Stimulated activated CD4-positive, alpha-beta T cell treated with anti-CD3 and anti-CD28 coated beads, Interleukin-15, amount 100 ng/mL, for 1 hour (primary cell): Measurements from ENCODE around the gene ZNF79.

ENCODE experiments used
- DNase-seq, 2 donors: peaks; one replicate each; pipeline ENCODE4 v3.0.0-alpha.2; 2020; ENCODE audit warnings: low read depth in 1 of 2, low spot score in 1 of 2

ZNF79 gene

DNA sequence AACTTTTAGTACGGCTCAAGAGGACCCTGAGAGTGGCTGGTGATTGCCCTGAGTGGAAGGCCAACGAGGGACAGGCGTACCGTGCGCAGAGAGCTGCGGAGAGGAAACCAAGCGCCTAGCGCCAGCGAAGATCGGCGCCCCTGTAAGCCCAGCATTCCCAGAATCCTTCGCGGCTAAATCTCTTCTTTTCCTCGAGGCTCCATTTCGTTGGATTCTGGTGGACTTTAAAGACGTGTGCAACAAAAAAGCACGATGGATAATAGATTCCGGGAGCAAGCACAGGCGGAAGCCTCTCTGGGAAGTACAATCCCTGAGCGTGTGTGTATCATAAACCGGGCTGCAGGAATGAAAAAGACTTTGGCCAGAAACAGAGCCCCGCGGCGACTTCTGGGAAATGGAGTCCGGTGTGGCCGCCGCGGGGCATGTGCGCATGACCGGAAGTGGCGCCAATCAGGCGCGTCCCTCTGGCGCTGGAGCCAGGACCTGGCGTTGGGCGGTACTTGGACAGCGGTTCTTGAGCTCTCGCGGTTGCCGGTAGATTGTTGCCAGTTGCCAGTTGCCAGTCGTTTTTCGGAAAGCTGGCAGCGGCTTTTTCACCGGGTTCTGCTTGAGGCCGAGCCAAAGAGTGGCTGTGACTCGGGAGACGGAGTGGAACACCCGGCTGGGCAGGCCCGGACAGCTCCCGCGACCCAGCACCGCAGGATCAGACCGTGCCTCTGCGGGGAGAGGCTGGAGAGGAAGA is at the start of gene ZNF79:
Gene ZNF79 (plus strand): TSS at position 449 of the 742 bp plus-strand sequence. CDS start 406 bp downstream, outside the sequence.
- peak; percentile 77 to 87 for DNase-seq

DNA sequence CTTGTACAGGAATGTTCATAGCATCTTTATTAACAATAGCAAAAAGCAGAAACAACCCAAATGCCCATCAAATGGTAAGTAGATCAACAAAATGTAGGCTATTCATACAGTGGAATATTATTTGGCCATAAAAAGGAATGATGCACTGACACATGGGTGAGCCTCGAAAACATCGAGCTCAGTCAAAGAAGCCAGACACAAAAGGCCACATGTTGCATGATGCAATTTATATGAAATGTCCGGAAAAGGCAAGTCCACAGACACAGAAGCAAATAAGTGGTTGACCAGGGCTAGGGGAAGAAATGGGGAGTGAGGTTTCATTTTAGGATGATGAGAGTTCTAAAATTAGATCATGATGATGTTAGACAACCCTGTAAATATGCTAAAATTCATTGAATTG is 43.7 kb upstream of the ZNF79 start:
- no peak for DNase-seq

GRCh38 chr9:127382541-127382940 is 41.6 kb upstream of the ZNF79 start:
- no peak for DNase-seq

GRCh38 chr9:127384016-127384730 is 40.0 kb upstream of the ZNF79 start:
- DNase-seq, result no peak

- DNase-seq, result no peak
Observed at GRCh38 chr9:127384901-127385300, 39.3 kb upstream of the ZNF79 start.

- no peak for DNase-seq
Observed at GRCh38 chr9:127386249-127386648, 37.9 kb upstream of the ZNF79 start.

- no peak for DNase-seq
Observed at GRCh38 chr9:127386981-127387380, 37.2 kb upstream of the ZNF79 start.

- peak; percentile 56 to 68 for DNase-seq
Observed at GRCh38 chr9:127388037-127388855, 35.9 kb upstream of the ZNF79 start.

DNA sequence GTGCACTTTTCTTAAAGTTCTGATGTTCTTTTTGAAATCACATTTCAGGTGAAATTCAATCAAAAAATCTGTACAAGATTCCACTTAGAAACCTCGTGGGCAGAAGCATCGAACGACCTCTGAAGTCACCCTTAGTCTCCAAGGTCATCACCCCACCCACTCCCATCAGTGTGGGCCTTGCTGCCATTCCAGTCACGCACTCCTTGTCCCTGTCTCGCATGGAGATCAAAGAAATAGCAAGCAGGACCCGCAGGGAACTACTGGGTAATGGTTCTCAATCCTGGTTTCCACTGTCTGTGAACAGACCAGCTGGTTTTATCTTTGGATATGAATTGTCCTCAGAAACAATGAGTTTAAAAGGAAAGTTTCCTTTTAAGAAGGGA is 35.3 kb upstream of the ZNF79 start:
- no peak for DNase-seq

- no peak for DNase-seq
Observed at GRCh38 chr9:127389381-127390247, 34.6 kb upstream of the ZNF79 start.

DNA sequence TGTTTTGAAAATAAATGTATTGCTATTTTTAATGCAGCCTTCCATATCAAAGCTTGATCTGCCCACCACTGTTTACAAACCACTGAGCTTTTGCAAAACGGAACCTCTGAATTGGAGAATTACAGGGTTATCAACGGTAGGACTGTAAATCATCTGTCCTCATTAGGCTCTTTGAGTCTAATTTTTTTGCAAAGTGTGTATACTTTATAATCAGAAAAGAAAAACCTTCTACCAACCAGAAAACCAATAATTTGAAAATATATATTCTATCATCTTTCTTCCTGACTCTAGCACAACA is 34.0 kb upstream of the ZNF79 start:
- no peak for DNase-seq

GRCh38 chr9:127390563-127390962 is 33.6 kb upstream of the ZNF79 start:
- DNase-seq, result no peak

DNA sequence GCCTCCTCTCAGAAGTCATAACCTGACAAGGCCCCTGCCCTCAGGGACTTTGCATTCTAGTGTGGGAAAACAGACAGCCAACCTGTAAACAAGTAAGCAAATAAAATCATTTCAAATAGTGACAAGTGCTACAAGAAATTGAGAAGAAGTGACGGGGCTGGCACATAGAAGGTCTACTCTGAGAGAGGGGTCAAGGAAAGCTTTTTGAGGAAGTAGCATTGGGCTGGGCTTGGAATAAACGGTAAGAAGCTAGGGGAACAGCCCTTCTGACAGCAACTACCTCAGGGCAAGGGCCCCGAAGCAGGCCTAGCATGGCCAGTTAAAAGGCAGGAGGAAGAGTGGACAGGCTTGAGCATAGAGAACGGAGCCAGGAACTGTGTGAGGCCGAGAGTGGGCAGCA is 32.0 kb upstream of the ZNF79 start:
- no peak for DNase-seq

GRCh38 chr9:127392976-127393375 is 31.2 kb upstream of the ZNF79 start:
- DNase-seq, result no peak

DNA sequence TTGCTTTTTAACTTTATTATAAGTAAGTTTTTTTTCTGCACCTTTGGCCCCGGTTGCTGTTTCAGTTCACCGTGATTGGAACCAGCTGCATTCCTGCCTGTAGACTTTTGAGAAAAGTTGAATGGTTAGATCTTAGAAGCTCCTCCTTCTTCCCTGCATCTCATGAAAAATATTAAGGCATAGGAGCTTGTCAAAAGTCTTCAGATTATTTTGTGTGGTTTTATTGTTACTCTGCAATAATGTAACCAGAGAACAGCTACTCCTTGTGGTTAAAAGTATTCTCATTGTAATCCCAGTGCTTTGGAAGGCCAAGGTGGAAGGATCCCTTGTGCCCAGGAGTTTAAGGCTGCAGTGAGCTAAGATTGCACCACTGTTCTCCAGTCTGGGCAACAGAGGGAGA is 30.5 kb upstream of the ZNF79 start:
- DNase-seq, result no peak

- DNase-seq, result no peak
Observed at GRCh38 chr9:127395497-127396252, 28.5 kb upstream of the ZNF79 start.

GRCh38 chr9:127396253-127396807 is 27.9 kb upstream of the ZNF79 start:
- DNase-seq, result no peak

DNA sequence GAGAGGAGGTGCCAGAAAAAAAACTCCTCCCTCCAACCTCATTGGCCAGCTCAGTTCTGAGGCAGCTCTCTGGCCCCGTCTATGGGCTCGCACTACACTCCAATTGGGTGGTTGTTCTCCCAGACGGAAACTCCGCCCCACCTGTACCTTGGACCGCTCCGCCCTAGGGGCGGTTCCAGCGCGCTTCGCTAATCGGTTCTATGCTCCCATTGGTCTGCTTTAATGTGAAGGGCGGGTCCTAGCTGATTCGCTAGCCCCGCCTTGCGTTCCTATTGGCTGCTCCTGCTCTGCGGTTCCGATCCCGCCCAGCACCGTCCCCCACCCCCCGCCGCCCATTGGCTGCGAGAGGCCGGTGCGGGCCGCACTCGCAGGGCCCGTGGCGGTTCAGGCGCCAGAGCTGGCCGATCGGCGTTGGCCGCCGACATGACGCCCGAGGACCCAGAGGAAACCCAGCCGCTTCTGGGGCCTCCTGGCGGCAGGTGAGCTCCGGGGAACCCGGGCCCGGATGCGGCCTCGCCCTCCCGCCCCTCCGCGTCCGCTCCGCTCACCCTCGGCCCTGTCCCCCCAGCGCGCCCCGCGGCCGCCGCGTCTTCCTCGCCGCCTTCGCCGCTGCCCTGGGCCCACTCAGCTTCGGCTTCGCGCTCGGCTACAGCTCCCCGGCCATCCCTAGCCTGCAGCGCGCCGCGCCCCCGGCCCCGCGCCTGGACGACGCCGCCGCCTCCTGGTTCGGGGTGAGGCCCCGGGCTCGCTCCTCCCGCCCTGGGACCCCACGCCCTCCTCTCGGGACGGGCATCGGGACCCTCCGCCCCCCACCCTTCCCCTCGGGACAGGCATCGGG is 27.2 kb upstream of the ZNF79 start, which contains the start of gene SLC2A8:
Gene SLC2A8 (plus strand): TSS at position 362 of the 838 bp plus-strand sequence. CDS start 62 bp downstream, at position 424.
- peak; percentile 66 to 68 for DNase-seq
